ACC112 (cell line): ENCODE results near the gene DEPDC5.
A peak's percentile ranks its signal among the peaks of the same experiment; 100 is the strongest.
"Not testable (repeated sequence)": the region's sequence is repeated elsewhere in the genome, so short reads cannot be mapped to it uniquely, and the experiment has no call there.

Source experiments
- H2AFZ ChIP-seq: fragments of 200-600 bp; sonication (generic); one replicate; pipeline ENCODE4 v1.6.0; 2017; ENCODE audit warnings: antibody characterized with exemption, low read length; ENCODE audit not compliant: unreplicated experiment
- H3K27ac ChIP-seq: fragments of 200-600 bp; sonication (generic); 2 replicates; pipeline ENCODE4 v1.5.1; 2014; ENCODE audit warnings: low read depth, mild to moderate bottlenecking, antibody characterized with exemption, low read length, moderate library complexity
- H3K27me3 ChIP-seq: fragments of 200-600 bp; sonication (generic); 2 replicates; pipeline ENCODE4 v1.6.1; 2014; ENCODE audit warnings: mild to moderate bottlenecking, antibody characterized with exemption, low read length, moderate library complexity, mixed read lengths; ENCODE audit not compliant: insufficient read depth
- H3K36me3 ChIP-seq: fragments of 200-600 bp; sonication (generic); 2 replicates; pipeline ENCODE4 v1.6.1; 2016; ENCODE audit warnings: mild to moderate bottlenecking, antibody characterized with exemption, low read length, moderate library complexity, mixed read lengths; ENCODE audit not compliant: insufficient read depth
- H3K4me1 ChIP-seq: fragments of 200-600 bp; sonication (generic); one replicate; pipeline ENCODE4 v1.6.1; 2016; ENCODE audit warnings: low read length, mixed read lengths; ENCODE audit not compliant: insufficient read depth, unreplicated experiment, control insufficient read depth
- H3K4me3 ChIP-seq: fragments of 200-600 bp; sonication (generic); 2 replicates; pipeline ENCODE4 v1.5.1; 2014; ENCODE audit warnings: mild to moderate bottlenecking, low read depth, low read length
- H3K79me2 ChIP-seq: fragments of 200-600 bp; sonication (generic); one replicate; pipeline ENCODE4 v1.6.0; 2016; ENCODE audit warnings: low read length; ENCODE audit not compliant: control insufficient read depth, unreplicated experiment, insufficient read depth

The DEPDC5 gene

DNA sequence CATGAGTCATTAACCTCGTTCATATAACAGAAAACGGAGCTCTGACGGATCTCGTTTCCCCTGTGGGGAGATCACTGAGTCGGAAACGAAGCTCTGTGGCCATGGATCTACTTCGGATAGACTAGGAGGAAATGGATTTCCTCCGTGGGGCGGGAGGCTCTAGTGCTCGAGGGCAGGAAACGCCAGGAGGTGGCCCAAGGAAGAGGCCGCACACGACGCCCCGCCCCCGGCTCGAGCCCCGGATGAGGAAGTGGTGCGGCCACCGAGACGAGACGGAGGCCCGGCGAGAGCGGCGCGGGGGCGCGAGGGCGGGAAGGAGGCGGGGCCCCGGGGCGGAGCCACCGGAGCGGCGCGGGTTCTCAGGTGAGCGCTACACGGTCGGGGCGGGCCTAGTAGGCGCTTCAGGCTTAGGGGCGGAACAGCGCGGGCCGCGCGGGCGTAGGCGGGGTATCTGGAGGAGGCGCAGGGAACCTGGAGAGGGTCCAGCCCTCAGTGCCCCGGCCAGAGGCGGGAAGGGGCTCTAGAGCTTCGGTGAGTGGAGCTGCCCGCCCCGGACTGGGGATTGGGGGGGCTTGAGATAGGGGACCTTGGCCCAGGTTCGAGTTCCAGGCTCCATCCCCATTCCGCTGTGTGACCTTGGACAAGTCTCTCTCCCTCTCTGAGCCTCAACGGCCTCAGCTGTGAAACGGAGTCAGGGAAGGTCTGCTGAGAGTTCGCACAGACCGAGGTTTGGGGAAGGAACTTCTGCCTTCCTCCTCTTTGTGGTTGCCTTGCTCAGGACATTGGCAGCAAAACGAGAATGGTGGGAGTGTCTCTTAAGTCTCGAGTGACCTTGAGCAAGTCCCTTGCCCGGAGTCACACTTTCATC is at the start of gene DEPDC5:
Gene DEPDC5, plus strand, starts transcription at position 386 of the 868 bp plus-strand sequence. CDS start 903 bp downstream, outside the sequence.
- H3K4me1 ChIP-seq: peaks cover 28% of the 10 kb centered on the region
- peak within 1 kb of the TSS; percentile 94 for H3K4me3 ChIP-seq
- H3K27me3 ChIP-seq: no peaks in the 10 kb centered on the region
- H3K79me2 ChIP-seq: peaks cover 18% of the 10 kb centered on the region
- peak within 1 kb of the TSS; percentile 97 for H3K27ac ChIP-seq
- peak within 1 kb of the TSS; percentile 96 for H2AFZ ChIP-seq
- H3K36me3 ChIP-seq: no peaks in the 10 kb centered on the region

DNA sequence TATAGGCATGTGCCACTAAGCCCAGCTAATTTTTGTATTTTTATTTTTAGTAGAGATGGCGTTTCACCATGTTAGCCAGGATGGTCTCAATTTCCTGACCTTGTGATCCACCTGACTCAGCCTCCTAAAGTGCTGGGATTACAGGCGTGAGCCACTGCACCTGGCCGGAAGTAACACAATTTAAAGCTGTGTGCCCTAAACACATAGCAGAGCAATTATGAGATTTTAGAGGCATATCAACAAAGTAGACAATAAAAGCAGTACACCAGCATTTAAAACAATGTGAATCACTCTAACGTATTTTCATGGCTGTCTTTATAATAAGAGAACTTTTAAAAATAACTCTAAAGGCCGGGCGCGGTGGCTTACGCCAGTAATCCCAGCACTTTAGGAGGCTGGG is 46.3 kb upstream of the DEPDC5 start:
- Histone ChIP-seq H3K36me3 (no peaks in the 10 kb centered on the region), H3K79me2 (no peaks in the 10 kb centered on the region), H2AFZ (no peak overlapping the region), H3K4me3 (no peak overlapping the region), H3K27ac (no peak overlapping the region), H3K27me3 (no peaks in the 10 kb centered on the region), H3K4me1 (no peaks in the 10 kb centered on the region)

DNA sequence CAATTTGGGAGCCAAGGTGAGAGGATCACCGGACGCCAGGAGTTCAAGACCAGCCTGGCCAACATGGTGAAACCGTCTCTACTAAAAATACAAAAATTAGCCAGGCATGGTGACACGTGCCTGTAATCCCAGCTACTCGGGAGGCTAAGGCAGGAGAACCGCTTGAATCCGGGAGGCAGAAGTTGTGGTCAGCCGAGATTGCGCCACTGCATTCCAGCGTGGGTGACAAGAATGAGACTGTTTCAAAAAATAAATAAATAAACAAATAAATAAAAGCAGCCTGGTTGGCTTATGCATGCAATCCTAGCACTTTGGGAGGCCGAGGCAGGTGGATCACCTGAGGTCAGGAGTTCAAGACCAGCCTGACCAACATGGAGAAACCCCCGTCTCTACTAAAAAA is 42.6 kb upstream of the DEPDC5 start:
- not testable (repeated sequence) for H3K27ac ChIP-seq, H2AFZ ChIP-seq, H3K4me3 ChIP-seq, H3K4me1 ChIP-seq, H3K79me2 ChIP-seq, H3K27me3 ChIP-seq
- peaks cover 24% of the 10 kb centered on the region for H3K36me3 ChIP-seq

GRCh38 chr22:31715147-31715778 is 38.6 kb upstream of the DEPDC5 start:
- Histone ChIP-seq H3K79me2 (no peaks in the 10 kb centered on the region), H3K36me3 (peaks cover 31% of the 10 kb centered on the region), H3K27ac (no peak overlapping the region), H2AFZ (no peak overlapping the region), H3K27me3 (no peaks in the 10 kb centered on the region), H3K4me1 (no peaks in the 10 kb centered on the region), H3K4me3 (no peak overlapping the region)

- H3K4me3 ChIP-seq: no peak overlapping the region
- H3K79me2 ChIP-seq: no peaks in the 10 kb centered on the region
Measured at GRCh38 chr22:31719850-31720471, 33.9 kb upstream of the DEPDC5 start.

DNA sequence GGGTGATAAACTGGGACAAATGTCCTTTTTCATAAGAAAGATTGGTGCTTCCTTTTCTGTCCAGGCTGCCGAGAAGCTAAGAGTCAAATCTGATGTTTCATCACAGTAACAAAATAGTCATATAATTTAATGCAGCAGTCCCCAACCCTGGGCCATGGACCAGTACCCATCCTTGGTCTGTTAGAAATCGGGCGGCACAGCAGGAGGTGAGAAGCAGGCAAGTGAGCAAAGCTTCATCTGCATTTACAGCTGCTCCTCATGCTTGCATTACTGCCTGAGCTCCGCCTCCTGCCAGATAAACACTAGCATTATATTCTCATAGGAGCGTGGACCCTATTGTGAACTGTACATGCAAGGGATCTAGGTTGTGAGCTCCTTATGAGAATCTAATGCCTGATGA is 30.1 kb upstream of the DEPDC5 start:
- Histone ChIP-seq H3K36me3 (no peaks in the 10 kb centered on the region), H3K79me2 (no peaks in the 10 kb centered on the region), H3K27me3 (no peaks in the 10 kb centered on the region), H2AFZ (no peak overlapping the region), H3K27ac (no peak overlapping the region), H3K4me1 (no peaks in the 10 kb centered on the region), H3K4me3 (no peak overlapping the region)

More at GRCh38 chr22:31719850-31720471, 33.9 kb upstream of the DEPDC5 start:
- Histone ChIP-seq H3K27ac (no peak overlapping the region), H3K4me1 (no peaks in the 10 kb centered on the region), H2AFZ (no peak overlapping the region), H3K36me3 (peaks cover 17% of the 10 kb centered on the region), H3K27me3 (no peaks in the 10 kb centered on the region)

DNA sequence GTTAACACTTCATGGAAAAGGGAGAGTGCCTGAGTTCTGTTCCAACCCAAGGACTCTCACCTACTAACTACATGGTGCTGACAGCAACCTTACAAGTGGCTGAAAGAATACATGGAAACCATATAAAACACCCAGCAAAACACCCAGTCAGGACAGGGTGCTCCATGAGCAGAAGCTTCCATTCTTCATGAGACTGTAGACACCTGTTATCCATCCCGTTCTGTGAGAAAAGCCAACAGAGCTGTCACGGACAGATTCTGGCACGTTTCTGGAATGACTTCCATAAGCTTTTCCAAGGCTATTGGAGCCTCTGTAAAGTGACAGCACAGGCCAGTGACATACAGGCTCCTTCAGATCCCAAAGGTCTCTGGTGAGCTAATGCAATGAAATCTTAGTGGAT is 27.1 kb upstream of the DEPDC5 start:
- Histone ChIP-seq H2AFZ (no peak overlapping the region), H3K79me2 (peaks cover under 1% of the 10 kb centered on the region), H3K4me3 (no peak overlapping the region), H3K27me3 (no peaks in the 10 kb centered on the region), H3K4me1 (no peaks in the 10 kb centered on the region), H3K36me3 (no peaks in the 10 kb centered on the region), H3K27ac (no peak overlapping the region)

DNA sequence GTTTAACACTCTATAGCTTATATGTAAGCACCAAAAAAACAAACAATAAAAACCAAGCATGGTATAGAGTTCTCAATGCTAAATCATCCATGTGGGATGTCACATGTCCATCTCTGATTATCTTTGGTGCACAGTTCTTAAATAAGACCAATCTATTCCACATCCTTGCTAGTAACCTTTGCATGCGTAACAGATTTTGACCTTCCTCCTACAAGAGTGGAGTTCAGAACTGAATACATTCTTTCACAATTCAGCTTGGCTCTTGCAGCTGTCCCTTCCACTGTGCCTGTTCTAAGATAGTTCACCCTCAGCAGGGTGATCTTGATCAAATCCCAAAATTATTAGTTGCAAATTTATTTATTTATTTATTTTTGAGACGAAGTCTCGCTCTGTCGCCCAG is 25.0 kb upstream of the DEPDC5 start:
- no peaks in the 10 kb centered on the region for H3K27me3 ChIP-seq
- H3K79me2 ChIP-seq: peaks cover 9% of the 10 kb centered on the region
- H3K36me3 ChIP-seq: no peaks in the 10 kb centered on the region
- no peak overlapping the region for H2AFZ ChIP-seq
- no peaks in the 10 kb centered on the region for H3K4me1 ChIP-seq
- no peak overlapping the region for H3K27ac ChIP-seq
- H3K4me3 ChIP-seq: no peak overlapping the region

DNA sequence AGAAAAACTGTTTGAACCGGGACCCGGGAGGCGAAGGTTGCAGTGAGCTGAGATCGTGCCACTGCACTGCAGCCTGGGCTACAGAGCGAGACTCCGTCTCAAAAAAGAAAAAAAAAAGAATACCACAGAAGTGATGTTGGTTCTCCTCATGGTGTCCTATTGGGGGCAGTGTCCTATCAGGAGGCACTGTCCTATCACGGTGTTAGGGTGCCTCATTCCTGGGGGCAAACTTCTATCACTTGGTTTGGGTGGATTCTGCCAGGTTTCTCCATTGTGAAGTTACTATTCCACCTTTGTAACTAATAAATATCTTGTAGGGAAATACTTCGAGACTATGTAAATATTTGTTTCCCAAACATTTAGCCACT is 23.5 kb upstream of the DEPDC5 start:
- Histone ChIP-seq H2AFZ (no peak overlapping the region), H3K4me1 (peaks cover 11% of the 10 kb centered on the region), H3K27me3 (no peaks in the 10 kb centered on the region), H3K27ac (no peak overlapping the region), H3K79me2 (peaks cover 11% of the 10 kb centered on the region), H3K4me3 (no peak overlapping the region), H3K36me3 (no peaks in the 10 kb centered on the region)

GRCh38 chr22:31732089-31732829 is 21.6 kb upstream of the DEPDC5 start:
- no peak overlapping the region for H3K27ac ChIP-seq
- peaks cover 16% of the 10 kb centered on the region for H3K79me2 ChIP-seq
- no peak overlapping the region for H3K4me3 ChIP-seq
- no peak overlapping the region for H2AFZ ChIP-seq
- peaks cover 11% of the 10 kb centered on the region for H3K4me1 ChIP-seq
- H3K36me3 ChIP-seq: no peaks in the 10 kb centered on the region
- no peaks in the 10 kb centered on the region for H3K27me3 ChIP-seq
